ENCODE measurements around the gene CAMKMT. TPM values are rescaled to one million over a fixed set of nuclear protein-coding genes. Genes with fewer than 3 reads are reported as not detected.

CAMKMT gene
- total and polyA plus RNA-seq, 8 donors: 8.3 to 17.5 (median 11.5) TPM

DNA sequence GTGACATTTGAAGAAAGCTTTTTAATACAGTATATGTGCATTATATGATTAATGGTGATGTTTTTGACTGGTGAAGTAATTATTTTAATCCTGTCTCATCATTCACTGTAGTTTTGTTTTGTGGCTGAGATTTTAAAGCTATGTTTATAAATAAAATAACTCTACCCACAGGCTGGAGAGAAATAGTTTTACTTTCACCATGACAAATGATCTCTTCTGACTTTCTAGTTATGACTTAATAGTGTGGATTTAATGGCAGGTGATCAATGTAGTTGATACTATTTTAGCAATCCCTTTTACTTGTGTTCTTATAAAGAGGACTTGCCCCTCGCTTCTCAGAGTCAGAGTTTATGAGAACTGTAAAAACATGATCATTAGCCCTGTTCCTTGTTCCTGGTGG, 290.2 kb downstream of the CAMKMT start:
- H3K9me3 ChIP-seq: no peaks in the 10 kb centered on the region
- no peak overlapping the region for H3K27ac ChIP-seq
- ATAC-seq (no peak), DNase-seq (no peak)
- H3K4me3 ChIP-seq: no peak overlapping the region
- H3K4me1 ChIP-seq: no peaks in the 10 kb centered on the region
- H3K27me3 ChIP-seq: no peaks in the 10 kb centered on the region
- intact Hi-C loops (cut with DNase I): no loop called here
- H3K36me3 ChIP-seq: no peaks in the 10 kb centered on the region
- TF ChIP-seq, protein P1, sequence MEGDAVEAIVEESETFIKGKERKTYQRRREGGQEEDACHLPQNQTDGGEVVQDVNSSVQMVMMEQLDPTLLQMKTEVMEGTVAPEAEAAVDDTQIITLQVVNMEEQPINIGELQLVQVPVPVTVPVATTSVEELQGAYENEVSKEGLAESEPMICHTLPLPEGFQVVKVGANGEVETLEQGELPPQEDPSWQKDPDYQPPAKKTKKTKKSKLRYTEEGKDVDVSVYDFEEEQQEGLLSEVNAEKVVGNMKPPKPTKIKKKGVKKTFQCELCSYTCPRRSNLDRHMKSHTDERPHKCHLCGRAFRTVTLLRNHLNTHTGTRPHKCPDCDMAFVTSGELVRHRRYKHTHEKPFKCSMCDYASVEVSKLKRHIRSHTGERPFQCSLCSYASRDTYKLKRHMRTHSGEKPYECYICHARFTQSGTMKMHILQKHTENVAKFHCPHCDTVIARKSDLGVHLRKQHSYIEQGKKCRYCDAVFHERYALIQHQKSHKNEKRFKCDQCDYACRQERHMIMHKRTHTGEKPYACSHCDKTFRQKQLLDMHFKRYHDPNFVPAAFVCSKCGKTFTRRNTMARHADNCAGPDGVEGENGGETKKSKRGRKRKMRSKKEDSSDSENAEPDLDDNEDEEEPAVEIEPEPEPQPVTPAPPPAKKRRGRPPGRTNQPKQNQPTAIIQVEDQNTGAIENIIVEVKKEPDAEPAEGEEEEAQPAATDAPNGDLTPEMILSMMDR (IDR thresholded peaks at IDR 0.05): no peak

DNA sequence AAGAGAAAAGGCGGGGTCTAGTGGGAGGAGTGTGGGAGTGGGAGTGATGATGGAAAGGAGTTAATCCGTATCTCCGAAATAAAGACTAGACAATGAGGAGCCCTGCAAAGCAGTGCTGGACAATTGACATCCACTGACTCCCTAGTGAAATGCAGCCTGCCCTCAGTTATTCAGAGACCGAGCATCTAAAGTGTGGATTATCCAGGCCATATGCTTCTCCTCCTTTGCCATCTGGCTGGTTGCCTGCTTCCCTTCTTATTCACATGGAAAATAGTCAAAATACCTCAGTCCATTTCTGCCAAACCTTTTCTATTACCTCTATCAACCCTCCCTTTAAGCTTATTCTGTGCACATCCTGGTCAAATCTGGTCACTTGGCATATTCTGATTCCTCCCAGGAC, 291.0 kb downstream of the CAMKMT start:
- Histone ChIP-seq H3K4me3 (no peak overlapping the region), H3K27ac (no peak overlapping the region), H3K4me1 (no peaks in the 10 kb centered on the region), H3K9me3 (no peaks in the 10 kb centered on the region), H3K27me3 (no peaks in the 10 kb centered on the region), H3K36me3 (no peaks in the 10 kb centered on the region)
- DNase-seq (peak in 2 of 4 donors; percentile 74 to 75), ATAC-seq (no peak)
- intact Hi-C loops (cut with DNase I): no loop called here
- TF ChIP-seq, protein P1 (IDR thresholded peaks at IDR 0.05): no peak

DNA sequence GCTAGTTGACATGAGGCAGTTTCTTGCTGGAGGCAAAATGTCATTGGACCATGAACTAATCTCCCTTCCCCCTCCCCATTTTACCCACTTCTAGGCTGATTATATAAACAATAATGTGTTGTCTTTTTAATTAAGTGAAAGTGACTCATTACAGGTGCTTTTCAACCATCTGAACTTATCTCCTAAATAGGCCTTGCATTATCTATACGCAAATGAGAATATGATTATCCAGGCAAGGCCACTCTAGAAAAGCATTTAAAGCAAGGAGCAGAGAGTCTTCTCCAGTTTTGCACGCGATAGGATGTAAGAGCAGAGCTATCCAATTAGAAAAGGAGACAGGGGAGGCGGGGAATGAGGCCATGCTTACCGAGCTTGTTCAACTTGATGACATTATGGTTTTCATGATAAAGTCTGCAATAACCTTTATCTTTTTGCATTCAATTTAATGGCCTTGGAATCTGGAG, 293.7 kb downstream of the CAMKMT start:
- Histone ChIP-seq H3K27ac (no peak overlapping the region), H3K36me3 (no peaks in the 10 kb centered on the region), H3K27me3 (no peaks in the 10 kb centered on the region), H3K9me3 (no peaks in the 10 kb centered on the region), H3K4me1 (no peaks in the 10 kb centered on the region), H3K4me3 (no peak overlapping the region)
- intact Hi-C loops (cut with DNase I): no loop called here
- TF ChIP-seq, protein P1 (IDR thresholded peaks at IDR 0.05): no peak
- DNase-seq: peak in 2 of 4 donors; percentile 72 to 77
- ATAC-seq: no peak

DNA sequence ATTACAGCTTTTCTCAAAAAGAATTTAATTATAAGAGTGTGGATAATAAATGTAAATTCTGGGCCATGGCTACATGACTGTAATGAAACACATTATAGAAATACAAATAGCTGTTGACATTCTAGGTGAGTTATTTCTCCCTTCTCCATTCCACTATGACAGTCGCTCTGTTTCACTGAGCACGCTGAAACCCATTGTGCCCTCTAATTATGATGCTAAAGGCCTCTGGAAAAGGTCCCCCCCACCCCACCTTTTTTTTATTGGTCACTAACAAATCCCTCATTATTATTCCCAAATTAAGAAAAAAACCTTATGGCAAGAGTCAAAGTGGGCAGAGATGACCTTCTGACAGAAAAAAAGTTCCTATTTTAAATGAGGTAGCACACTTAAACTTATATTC, 294.7 kb downstream of the CAMKMT start:
- no peak for ATAC-seq

DNA sequence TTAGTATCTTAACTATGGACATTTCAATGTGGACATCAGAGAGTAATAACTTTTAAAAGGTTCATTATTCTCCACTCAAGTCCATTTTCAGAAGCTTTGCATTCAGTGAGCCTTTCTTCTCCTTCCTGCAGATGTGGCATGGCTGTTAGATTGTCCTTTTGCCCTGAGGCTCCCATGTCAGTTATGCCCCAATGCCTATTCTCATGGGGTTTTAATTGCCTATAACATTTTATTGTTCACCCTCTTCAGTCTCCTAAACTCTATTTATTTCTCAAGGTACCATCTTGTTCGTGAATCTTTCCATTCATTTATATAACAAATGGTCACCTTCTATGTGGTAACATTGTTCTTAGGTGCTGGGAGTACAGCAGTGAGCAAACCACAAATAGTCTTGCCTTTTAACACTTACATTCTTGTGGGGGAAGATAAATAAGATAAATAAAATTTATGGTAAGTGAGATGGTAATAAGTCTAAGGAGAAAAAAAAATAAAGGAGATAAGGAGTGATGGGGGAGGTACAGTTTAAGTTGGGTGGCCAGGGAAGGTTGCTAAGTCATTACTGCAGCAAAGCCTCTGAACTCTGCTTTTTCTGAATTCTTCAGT, 301.8 kb downstream of the CAMKMT start:
- TF ChIP-seq, protein P1 (IDR thresholded peaks at IDR 0.05): no peak
- Histone ChIP-seq H3K27ac (no peak overlapping the region), H3K27me3 (no peaks in the 10 kb centered on the region), H3K36me3 (no peaks in the 10 kb centered on the region), H3K4me1 (no peaks in the 10 kb centered on the region), H3K9me3 (no peaks in the 10 kb centered on the region), H3K4me3 (no peak overlapping the region)
- DNase-seq: no peak
- intact Hi-C loops (cut with DNase I): no loop called here
- ATAC-seq: no peak

More for the DNA sequence above, 294.7 kb downstream of the CAMKMT start:
- Histone ChIP-seq H3K36me3 (no peaks in the 10 kb centered on the region), H3K4me3 (no peak overlapping the region), H3K4me1 (no peaks in the 10 kb centered on the region), H3K27me3 (no peaks in the 10 kb centered on the region), H3K9me3 (no peaks in the 10 kb centered on the region), H3K27ac (no peak overlapping the region)
- intact Hi-C loops (cut with DNase I): no loop called here
- TF ChIP-seq, protein P1 (IDR thresholded peaks at IDR 0.05): no peak
- DNase-seq: no peak
